ENCODE data around the gene LYZL2. TPM values are rescaled to one million over a fixed set of nuclear protein-coding genes. Genes with fewer than 3 reads are reported as not detected.

The LYZL2 gene
- total and polyA plus RNA-seq, 2 of the 8 experiments (the other 6 are each of a cell fraction or from before 2014, with no cell fraction given), result not detected

DNA sequence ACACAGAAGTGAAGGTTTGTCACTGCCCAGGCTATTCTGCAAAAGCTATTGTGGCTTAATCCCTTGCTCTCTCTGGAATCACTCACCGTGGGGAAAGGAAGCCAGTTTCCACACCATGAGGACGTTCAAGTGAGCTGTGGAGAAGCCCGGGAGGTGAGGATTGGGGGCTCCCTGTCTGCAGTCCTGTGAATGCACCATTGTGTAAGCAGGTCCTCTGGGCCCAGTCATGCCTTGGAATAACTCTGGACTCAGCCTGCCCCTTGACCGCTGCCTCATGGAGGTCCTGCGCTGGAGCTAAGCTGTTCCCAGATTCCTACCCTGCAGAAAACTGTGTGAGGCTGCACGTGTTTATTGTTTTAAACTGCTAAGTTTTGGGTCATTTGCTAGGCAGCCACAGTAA is 33.5 kb downstream of the LYZL2 start:
- peak overlapping the region; percentile 61; the same call in 1 of the 2 replicates for H2BK15ac ChIP-seq (ENCODE audit: low read length)
- no peak overlapping the region for H2BK5ac ChIP-seq (ENCODE audit: low read depth, low read length)
- 82% methylated on average over 6 of the region's 6 CpGs; no CpG with 5 or more reads in 1 of the 2 experiments for WGBS, 2 experiments (ENCODE audit: extremely low coverage in 1 of 2, insufficient coverage in 1 of 2, insufficient read length in 1 of 2, insufficient replicate concordance in 2 of 2, low coverage in 1 of 2, low lambda C conversion rate in 2 of 2, missing lambda C conversion rate in 1 of 2)
- H4K5ac ChIP-seq (ENCODE audit: insufficient read length, low read depth, low read length), result no peak overlapping the region
- H3K27ac ChIP-seq (ENCODE audit: low read depth, low read length), result no peak overlapping the region
- H3K14ac ChIP-seq (ENCODE audit: insufficient read length), result no peak overlapping the region
- no peak overlapping the region for H2BK120ac ChIP-seq (replicated peaks; ENCODE audit: low read depth, low read length)
- no peak overlapping the region for H3K9ac ChIP-seq (replicated peaks in 1 of 4; ENCODE audit: extremely low read depth in 1 of 4, low read depth in 3 of 4, low read length in 3 of 4)
- H3K4me3 ChIP-seq (ENCODE audit: extremely low read depth in 1 of 4, insufficient read depth in 2 of 4, low read depth in 3 of 4, low read length in 4 of 4), result no peak overlapping the region
- H3K4ac ChIP-seq (replicated peaks; ENCODE audit: insufficient read length, low read depth, low read length), result no peak overlapping the region
- no peaks in the 10 kb centered on the region for H4K20me1 ChIP-seq (replicated peaks in 1 of 2; ENCODE audit: control insufficient read depth in 1 of 2, insufficient read depth in 2 of 2, low read length in 2 of 2)
- no peaks in the 10 kb centered on the region for H3K79me2 ChIP-seq (ENCODE audit: control insufficient read depth in 1 of 2, insufficient read depth in 2 of 2, low read length in 2 of 2)
- H3K36me3 ChIP-seq (ENCODE audit: control insufficient read depth in 2 of 4, insufficient read depth in 4 of 4, low read length in 3 of 4), result no peaks in the 10 kb centered on the region
- H3K23ac ChIP-seq (ENCODE audit: insufficient read length), result no peak overlapping the region
- no peak overlapping the region for H2AK5ac ChIP-seq (ENCODE audit: low read depth, low read length)
- H3K4me2 ChIP-seq (ENCODE audit: insufficient read depth in 1 of 2, low read depth in 2 of 2, low read length in 2 of 2), result no peak overlapping the region
- ChIA-PET POLR2A (ENCODE audit: partially characterized antibody) (no interaction called here), CTCF (ENCODE audit: partially characterized antibody) (interaction anchor here (0.7 to 2.1 kb wide), 3 partner anchors 9 to 183 kb away, joined by 3 to 7 read pairs (median 4); no protein-coding TSS in a partner anchor)
- H3K79me1 ChIP-seq (ENCODE audit: low read depth, low read length), result no peaks in the 10 kb centered on the region
- peaks cover 3 to 11% (median 6%) of the 10 kb centered on the region in 4 experiments; a peak in 5 of 7 replicates for H3K4me1 ChIP-seq (replicated peaks in 1 of 4; ENCODE audit: control insufficient read depth in 3 of 4, insufficient read depth in 4 of 4, low read length in 3 of 4)
- no peak overlapping the region for H4K91ac ChIP-seq (replicated peaks; ENCODE audit: insufficient read length, low read length)
- no peaks in the 10 kb centered on the region for H3K23me2 ChIP-seq (ENCODE audit: low read depth, low read length)
- FAIRE-seq (no peak), DNase-seq (ENCODE audit: low read depth in 1 of 2, low spot score in 2 of 2) (no peak)
- H3K27me3 ChIP-seq (replicated peaks in 1 of 4; ENCODE audit: control insufficient read depth in 3 of 4, extremely low read depth in 1 of 4, insufficient read depth in 3 of 4, low read length in 3 of 4), result peaks cover 8 to 51% (median 22%) of the 10 kb centered on the region in 4 experiments
- no peak overlapping the region for H3K56ac ChIP-seq (replicated peaks; ENCODE audit: insufficient read length, low read depth, low read length)
- H4K8ac ChIP-seq (ENCODE audit: extremely low read depth, insufficient read depth, low read length), result no peak overlapping the region
- H2BK20ac ChIP-seq (ENCODE audit: low read length), result no peak overlapping the region
- H2AFZ ChIP-seq (ENCODE audit: low read length), result no peak overlapping the region
- H3K9me3 ChIP-seq (ENCODE audit: insufficient read depth in 2 of 2, low read depth in 1 of 2, low read length in 1 of 2), result no peaks in the 10 kb centered on the region
- H2BK12ac ChIP-seq (ENCODE audit: low read depth, low read length), result no peak overlapping the region
- no peak overlapping the region for H3K18ac ChIP-seq (ENCODE audit: extremely low read depth, low read length)
- no peak for TF ChIP-seq ATF3 (IDR thresholded peaks at IDR 0.05; ENCODE audit: insufficient read depth, low read depth, low read length)
- TF ChIP-seq SP1 (IDR thresholded peaks at IDR 0.05; ENCODE audit: low read depth, low read length), result no peak
- TF ChIP-seq SRF (IDR thresholded peaks at IDR 0.05; ENCODE audit: low read depth, low read length), result no peak
- TF ChIP-seq GABPA (IDR thresholded peaks at IDR 0.05; ENCODE audit: borderline replicate concordance, insufficient read depth, low read length), result no peak
- TF ChIP-seq RFX5 (IDR thresholded peaks at IDR 0.05; ENCODE audit: borderline replicate concordance, low read depth, low read length), result no peak
- no peak for TF ChIP-seq NANOG (IDR thresholded peaks at IDR 0.05; ENCODE audit: insufficient read depth, low read depth, low read length, poor library complexity, severe bottlenecking)
- no peak for TF ChIP-seq FOSL1 (IDR thresholded peaks at IDR 0.05; ENCODE audit: insufficient read depth, low read depth, low read length)
- TF ChIP-seq CEBPB (IDR thresholded peaks at IDR 0.05; ENCODE audit: low read depth, low read length), result no peak
- TF ChIP-seq SP2 (IDR thresholded peaks at IDR 0.05; ENCODE audit: low read length), result no peak
- no peak for TF ChIP-seq SUZ12 (IDR thresholded peaks at IDR 0.05; ENCODE audit: low read length)
- TF ChIP-seq ASH2L (IDR thresholded peaks at IDR 0.05; ENCODE audit: low read length), result no peak
- TF ChIP-seq RAD21 (IDR thresholded peaks at IDR 0.05 in 1 of 2, conservative IDR thresholded peaks at IDR 0.05 in 1 of 2; ENCODE audit: low read depth in 2 of 2, low read length in 2 of 2), result no peak
- TF ChIP-seq CBX8 (IDR thresholded peaks at IDR 0.05; ENCODE audit: borderline replicate concordance, low read depth, low read length), result no peak
- TF ChIP-seq SP4 (IDR thresholded peaks at IDR 0.05; ENCODE audit: low read length), result no peak
- TF ChIP-seq CHD2 (IDR thresholded peaks at IDR 0.05; ENCODE audit: low read length), result no peak
